ENCODE measurements around the gene DDR2.
"Not testable (repeated sequence)": the region's sequence is repeated elsewhere in the genome, so short reads cannot be mapped to it uniquely, and the experiment has no call there.

Gene DDR2

GRCh38 chr1:162790985-162791357 is 158.7 kb downstream of the DDR2 start:
- H3K36me3 ChIP-seq (ENCODE audit: control insufficient read depth, insufficient read depth, low read length); H2BK120ac ChIP-seq (ENCODE audit: low read depth, low read length); H3K4me1 ChIP-seq (ENCODE audit: control insufficient read depth, low read depth, low read length); H4K5ac ChIP-seq (ENCODE audit: low read length); H3K56ac ChIP-seq (ENCODE audit: low read length); H3K4me2 ChIP-seq (ENCODE audit: low read length); H2BK5ac ChIP-seq (ENCODE audit: low read length); H3K27me3 ChIP-seq (ENCODE audit: insufficient read depth, low read length, poor library complexity); H3K18ac ChIP-seq (ENCODE audit: low read length); H4K8ac ChIP-seq (ENCODE audit: low read depth, low read length); H3K4me3 ChIP-seq (ENCODE audit: low read length); H3K4ac ChIP-seq (ENCODE audit: low read depth, low read length); H2BK15ac ChIP-seq (replicated peaks; ENCODE audit: low read depth); H3K23ac ChIP-seq (ENCODE audit: low read length); DNase-seq; H3K79me1 ChIP-seq (ENCODE audit: low read length); H3K27ac ChIP-seq (ENCODE audit: low read depth, low read length); H3K79me2 ChIP-seq (ENCODE audit: control insufficient read depth, insufficient read depth, low read length); H2AK5ac ChIP-seq (ENCODE audit: low read length): not testable (repeated sequence)
- no CpG with 5 or more reads among the region's 8 CpGs for WGBS (ENCODE audit: extremely low coverage, insufficient coverage, low lambda C conversion rate)
- peak overlapping the region; percentile 39 for H3K9ac ChIP-seq (ENCODE audit: low read length)

GRCh38 chr1:162794284-162794683 is 162.0 kb downstream of the DDR2 start:
- H3K27me3 ChIP-seq (ENCODE audit: insufficient read depth, low read length, poor library complexity); H3K18ac ChIP-seq (ENCODE audit: low read length); H3K4me2 ChIP-seq (ENCODE audit: low read length); H3K4ac ChIP-seq (ENCODE audit: low read depth, low read length); H2AK5ac ChIP-seq (ENCODE audit: low read length); H3K27ac ChIP-seq (ENCODE audit: low read depth, low read length); H3K56ac ChIP-seq (ENCODE audit: low read length); H3K4me3 ChIP-seq (ENCODE audit: low read length); H3K4me1 ChIP-seq (ENCODE audit: control insufficient read depth, low read depth, low read length); H3K36me3 ChIP-seq (ENCODE audit: control insufficient read depth, insufficient read depth, low read length); H2BK120ac ChIP-seq (ENCODE audit: low read depth, low read length); H3K9ac ChIP-seq (ENCODE audit: low read length); DNase-seq; H4K5ac ChIP-seq (ENCODE audit: low read length); H3K23ac ChIP-seq (ENCODE audit: low read length); H2BK5ac ChIP-seq (ENCODE audit: low read length); H4K8ac ChIP-seq (ENCODE audit: low read depth, low read length); H3K79me1 ChIP-seq (ENCODE audit: low read length); H3K79me2 ChIP-seq (ENCODE audit: control insufficient read depth, insufficient read depth, low read length); H2BK15ac ChIP-seq (replicated peaks; ENCODE audit: low read depth): not testable (repeated sequence)
- no CpG with 5 or more reads among the region's 1 CpG for WGBS (ENCODE audit: extremely low coverage, insufficient coverage, low lambda C conversion rate)

GRCh38 chr1:162796617-162797279 is 164.5 kb downstream of the DDR2 start:
- not testable (repeated sequence) for H4K8ac ChIP-seq (ENCODE audit: low read depth, low read length); H3K79me1 ChIP-seq (ENCODE audit: low read length); H3K27ac ChIP-seq (ENCODE audit: low read depth, low read length); H4K5ac ChIP-seq (ENCODE audit: low read length); H3K4me2 ChIP-seq (ENCODE audit: low read length); H3K9ac ChIP-seq (ENCODE audit: low read length); H3K79me2 ChIP-seq (ENCODE audit: control insufficient read depth, insufficient read depth, low read length); H3K4ac ChIP-seq (ENCODE audit: low read depth, low read length); H3K27me3 ChIP-seq (ENCODE audit: insufficient read depth, low read length, poor library complexity); H2BK15ac ChIP-seq (replicated peaks; ENCODE audit: low read depth); H3K18ac ChIP-seq (ENCODE audit: low read length); H2AK5ac ChIP-seq (ENCODE audit: low read length); H2BK5ac ChIP-seq (ENCODE audit: low read length); H3K4me1 ChIP-seq (ENCODE audit: control insufficient read depth, low read depth, low read length); H3K23ac ChIP-seq (ENCODE audit: low read length); H3K36me3 ChIP-seq (ENCODE audit: control insufficient read depth, insufficient read depth, low read length); DNase-seq; H3K56ac ChIP-seq (ENCODE audit: low read length); H3K4me3 ChIP-seq (ENCODE audit: low read length); H2BK120ac ChIP-seq (ENCODE audit: low read depth, low read length)
- no CpG with 5 or more reads among the region's 4 CpGs for WGBS (ENCODE audit: extremely low coverage, insufficient coverage, low lambda C conversion rate)

- H2BK5ac ChIP-seq (ENCODE audit: low read length); H3K36me3 ChIP-seq (ENCODE audit: control insufficient read depth, insufficient read depth, low read length); H3K23ac ChIP-seq (ENCODE audit: low read length); H3K27me3 ChIP-seq (ENCODE audit: insufficient read depth, low read length, poor library complexity); H3K4me1 ChIP-seq (ENCODE audit: control insufficient read depth, low read depth, low read length); H3K27ac ChIP-seq (ENCODE audit: low read depth, low read length); H3K4ac ChIP-seq (ENCODE audit: low read depth, low read length); H2AK5ac ChIP-seq (ENCODE audit: low read length); H3K56ac ChIP-seq (ENCODE audit: low read length); H3K79me2 ChIP-seq (ENCODE audit: control insufficient read depth, insufficient read depth, low read length); H4K8ac ChIP-seq (ENCODE audit: low read depth, low read length); H2BK15ac ChIP-seq (replicated peaks; ENCODE audit: low read depth); H3K4me3 ChIP-seq (ENCODE audit: low read length); H3K9ac ChIP-seq (ENCODE audit: low read length); H4K5ac ChIP-seq (ENCODE audit: low read length); H3K79me1 ChIP-seq (ENCODE audit: low read length); H3K18ac ChIP-seq (ENCODE audit: low read length); H2BK120ac ChIP-seq (ENCODE audit: low read depth, low read length); H3K4me2 ChIP-seq (ENCODE audit: low read length): not testable (repeated sequence)
- WGBS (ENCODE audit: extremely low coverage, insufficient coverage, low lambda C conversion rate), result no CpG with 5 or more reads among the region's 6 CpGs
- DNase-seq, result peak; percentile 69
Observed at GRCh38 chr1:162799995-162800830, 167.9 kb downstream of the DDR2 start.

GRCh38 chr1:162807503-162807902 is 175.2 kb downstream of the DDR2 start:
- not testable (repeated sequence) for H2BK15ac ChIP-seq (replicated peaks; ENCODE audit: low read depth); H3K79me1 ChIP-seq (ENCODE audit: low read length); H3K18ac ChIP-seq (ENCODE audit: low read length); H3K4me1 ChIP-seq (ENCODE audit: control insufficient read depth, low read depth, low read length); H3K79me2 ChIP-seq (ENCODE audit: control insufficient read depth, insufficient read depth, low read length); DNase-seq; H3K4me3 ChIP-seq (ENCODE audit: low read length); H3K9ac ChIP-seq (ENCODE audit: low read length); H3K56ac ChIP-seq (ENCODE audit: low read length); H4K5ac ChIP-seq (ENCODE audit: low read length); H3K36me3 ChIP-seq (ENCODE audit: control insufficient read depth, insufficient read depth, low read length); H3K27ac ChIP-seq (ENCODE audit: low read depth, low read length); H3K4me2 ChIP-seq (ENCODE audit: low read length); H2BK120ac ChIP-seq (ENCODE audit: low read depth, low read length); H2BK5ac ChIP-seq (ENCODE audit: low read length); H2AK5ac ChIP-seq (ENCODE audit: low read length); H3K23ac ChIP-seq (ENCODE audit: low read length); H3K4ac ChIP-seq (ENCODE audit: low read depth, low read length); H3K27me3 ChIP-seq (ENCODE audit: insufficient read depth, low read length, poor library complexity); H4K8ac ChIP-seq (ENCODE audit: low read depth, low read length)
- no CpG with 5 or more reads among the region's 2 CpGs for WGBS (ENCODE audit: extremely low coverage, insufficient coverage, low lambda C conversion rate)

Data from mesendoderm (in vitro differentiated cells).